Right ventricle myocardium inferior (tissue), 1 donor: ENCODE measurements around the gene PKP4. TPM values are rescaled to one million over a fixed set of nuclear protein-coding genes. Genes with fewer than 3 reads are reported as not detected.

Source experiments
- ATAC-seq: fragments of 200-7000 bp; cut with Tn5 transposase; one replicate; pipeline ENCODE4 v1.9.1; 2020; ENCODE audit warnings: mild to moderate bottlenecking, moderate library complexity
- DNase-seq: peaks from one replicate; pipeline ENCODE4 v3.0.0; 2021; ENCODE audit errors: missing footprints
- intact Hi-C: fragments of 100-400 bp; cut with DNase I; formaldehyde crosslinking; loops from one replicate; pipeline ENCODE4 v1.11.0; 2022
- total RNA-seq: library from RNA; stranded (reverse); fragmentation: NEBNext Ultra II Directional; extraction: Animal tissue kit (Norgen Biotek cat#: 25700); gene quantifications from one replicate; pipeline ENCODE4 v1.2.1, GENCODE V29; 2021
- donor health status: DM: no; HTN: yes; CAD: no; lungs with severe emphysema.

The PKP4 gene
- total RNA-seq, 1 donor from 2014 or later, result 47.9 TPM

- DNase-seq (no peak), ATAC-seq (no peak)
- intact Hi-C loops, result no loop called here
Observed at GRCh38 chr2:158714420-158714819, 257.7 kb downstream of the PKP4 start.

GRCh38 chr2:158715357-158715756, 258.6 kb downstream of the PKP4 start:
- ATAC-seq, result no peak
- intact Hi-C loops, result loop anchor here (5.0 kb wide), 1 partner anchor 48 kb away; no protein-coding TSS in a partner anchor
- no peak for DNase-seq

GRCh38 chr2:158716121-158716791, 259.5 kb downstream of the PKP4 start:
- intact Hi-C loops, result loop anchor here (1.0 to 5.0 kb wide), 2 partner anchors 29 to 49 kb away; no protein-coding TSS in a partner anchor
- no peak for DNase-seq
- peak; percentile 53 for ATAC-seq

GRCh38 chr2:158716921-158717320, 260.2 kb downstream of the PKP4 start:
- ATAC-seq, result no peak
- DNase-seq, result no peak
- intact Hi-C loops, result loop anchor here (1.0 to 5.0 kb wide), 2 partner anchors 28 to 50 kb away; no protein-coding TSS in a partner anchor

GRCh38 chr2:158717366-158718195, 260.8 kb downstream of the PKP4 start:
- ATAC-seq (no peak), DNase-seq (no peak)
- intact Hi-C loops, result loop anchor here (5.0 kb wide), 1 partner anchor 50 kb away; no protein-coding TSS in a partner anchor

GRCh38 chr2:158718196-158718585, 261.4 kb downstream of the PKP4 start:
- no peak for ATAC-seq
- no peak for DNase-seq
- intact Hi-C loops, result loop anchor here (5.0 kb wide), 1 partner anchor 51 kb away; no protein-coding TSS in a partner anchor

GRCh38 chr2:158718851-158719250, 262.1 kb downstream of the PKP4 start:
- no peak for DNase-seq
- ATAC-seq, result no peak
- intact Hi-C loops, result loop anchor here (5.0 kb wide), 1 partner anchor 52 kb away; no protein-coding TSS in a partner anchor

GRCh38 chr2:158719403-158719802, 262.7 kb downstream of the PKP4 start:
- intact Hi-C loops, result loop anchor here (5.0 kb wide), 1 partner anchor 52 kb away; no protein-coding TSS in a partner anchor
- no peak for DNase-seq

GRCh38 chr2:158722266-158723105, 265.7 kb downstream of the PKP4 start:
- DNase-seq (no peak), ATAC-seq (no peak)
- intact Hi-C loops, result no loop called here

More at GRCh38 chr2:158719403-158719802, 262.7 kb downstream of the PKP4 start:
- no peak for ATAC-seq

- intact Hi-C loops, result no loop called here
- ATAC-seq, result no peak
- DNase-seq, result no peak
Observed at GRCh38 chr2:158723181-158723838, 266.6 kb downstream of the PKP4 start.

- intact Hi-C loops, result no loop called here
- DNase-seq (no peak), ATAC-seq (no peak)
Observed at GRCh38 chr2:158723921-158724802, 267.4 kb downstream of the PKP4 start.

- ATAC-seq (no peak), DNase-seq (no peak)
- intact Hi-C loops, result loop anchor here (5.0 kb wide), 1 partner anchor 48 kb away; no protein-coding TSS in a partner anchor
Observed at GRCh38 chr2:158724803-158725381, 268.1 kb downstream of the PKP4 start.

- DNase-seq (no peak), ATAC-seq (peak; percentile 34)
- intact Hi-C loops, result loop anchor here (5.0 kb wide), 1 partner anchor 48 kb away; no protein-coding TSS in a partner anchor
Observed at GRCh38 chr2:158725441-158725891, 268.7 kb downstream of the PKP4 start.

GRCh38 chr2:158726911-158727592, 270.3 kb downstream of the PKP4 start:
- ATAC-seq (peak; percentile 66), DNase-seq (no peak)
- intact Hi-C loops, result loop anchor here (5.0 kb wide), 1 partner anchor 50 kb away; no protein-coding TSS in a partner anchor

GRCh38 chr2:158728422-158728821, 271.7 kb downstream of the PKP4 start:
- DNase-seq, result no peak
- intact Hi-C loops, result loop anchor here (5.0 kb wide), 1 partner anchor 51 kb away; no protein-coding TSS in a partner anchor
- ATAC-seq, result no peak

GRCh38 chr2:158729451-158729850, 272.7 kb downstream of the PKP4 start:
- intact Hi-C loops, result loop anchor here (5.0 kb wide), 1 partner anchor 52 kb away; no protein-coding TSS in a partner anchor
- DNase-seq, result no peak
- ATAC-seq, result no peak
